HG02571 (cell line): Measurements from ENCODE around the gene TRIM43.
"Not testable (repeated sequence)": the region's sequence is repeated elsewhere in the genome, so short reads cannot be mapped to it uniquely, and the experiment has no call there.

Experiments used
- ATAC-seq: cut with Tn5 transposase; IDR thresholded peaks from one replicate; pipeline ENCODE4 v1.9.1; 2021; ENCODE audit warnings: mild to moderate bottlenecking, moderate library complexity; ENCODE audit not compliant: unreplicated experiment

The TRIM43 gene

DNA sequence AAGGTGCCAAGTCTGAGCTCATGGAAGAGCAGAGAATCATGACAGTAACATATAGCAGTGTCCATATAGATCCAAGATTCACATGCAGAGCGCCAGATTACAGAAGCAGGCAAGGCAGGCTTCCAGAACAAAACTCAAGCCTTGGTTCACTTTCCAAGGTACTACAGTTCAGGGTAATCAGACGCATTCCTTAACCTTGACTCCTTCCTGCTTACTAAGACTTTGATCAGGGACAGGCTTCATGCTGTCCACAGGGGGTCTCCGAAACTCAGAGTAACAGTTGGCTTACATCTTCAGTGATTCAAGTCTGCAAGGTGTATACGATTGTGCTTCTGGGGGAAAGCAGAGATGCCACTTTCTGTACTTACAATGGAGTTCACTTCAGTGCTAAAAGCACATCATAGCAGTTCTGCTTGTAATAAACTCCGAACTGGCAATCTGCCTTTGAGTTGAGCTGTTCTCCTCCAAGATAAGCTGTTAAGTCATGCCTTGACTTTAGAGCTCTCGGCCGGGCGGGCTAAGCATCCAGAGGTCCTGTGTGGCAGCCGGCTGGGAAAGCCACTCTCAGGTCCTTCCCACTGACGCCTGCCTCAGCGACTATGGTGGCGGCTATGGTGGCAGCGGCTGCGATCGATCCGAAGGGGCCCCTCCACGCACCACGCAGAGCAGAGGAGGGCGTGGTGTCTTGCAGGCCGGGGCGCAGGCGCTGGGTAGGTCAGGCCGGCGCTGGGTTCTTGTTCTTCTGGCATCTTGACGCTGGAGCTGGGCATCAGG lies 48.9 kb downstream of the TRIM43 start:
- not testable (repeated sequence) for ATAC-seq

DNA sequence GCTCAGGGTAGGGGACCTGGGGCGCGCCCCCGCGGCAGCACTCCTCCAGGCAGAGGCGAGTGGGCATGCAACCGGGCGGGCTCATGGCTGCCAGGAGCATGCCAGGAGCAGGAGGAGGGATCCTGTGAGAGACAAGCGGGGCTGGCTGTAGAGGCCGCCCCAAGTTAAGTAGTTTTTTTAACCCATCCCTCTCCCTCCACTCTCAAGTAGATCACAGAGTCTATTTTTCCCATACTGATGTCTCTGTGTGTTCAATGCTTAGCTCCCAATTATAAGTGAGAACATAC lies 49.4 kb downstream of the TRIM43 start:
- ATAC-seq = not testable (repeated sequence)

DNA sequence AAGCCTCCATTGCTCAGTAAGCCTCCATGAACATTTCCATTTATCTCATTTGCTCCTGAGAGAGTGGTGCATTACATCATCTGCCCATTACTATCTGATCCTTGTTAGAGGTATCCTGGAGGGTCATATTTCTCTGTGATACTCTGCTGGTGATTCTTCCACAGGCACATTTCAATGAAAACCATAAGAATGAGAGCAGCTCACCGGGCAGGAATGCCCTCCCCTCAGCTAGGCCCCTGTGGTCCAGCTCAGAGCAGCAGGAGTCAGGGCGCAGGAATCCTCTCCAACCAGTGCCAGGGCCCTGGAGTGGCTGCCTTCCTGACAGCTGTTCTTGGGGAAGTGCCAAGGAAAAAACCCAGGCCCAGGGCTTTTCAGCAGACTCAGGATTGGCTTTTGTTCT lies 50.0 kb downstream of the TRIM43 start:
- ATAC-seq = not testable (repeated sequence)

DNA sequence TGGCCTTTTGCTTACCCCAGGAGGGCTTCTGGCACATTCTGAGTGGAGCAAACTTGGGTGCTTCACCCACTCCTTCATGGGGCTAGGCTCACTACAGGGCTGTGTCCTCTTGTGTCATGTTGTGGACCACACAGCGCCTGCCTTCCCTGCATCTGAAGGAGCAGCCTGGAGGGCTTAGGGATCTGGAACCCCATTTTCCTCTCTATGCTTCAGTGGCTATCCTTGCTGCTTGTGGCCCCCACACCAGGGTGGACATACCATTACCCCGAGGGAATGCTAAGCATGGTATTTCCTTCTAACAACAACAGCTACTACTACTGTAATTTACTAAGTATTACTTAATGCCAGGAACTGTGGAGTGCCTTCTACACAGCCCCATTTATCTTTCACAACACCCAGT lies 50.6 kb downstream of the TRIM43 start:
- not testable (repeated sequence) for ATAC-seq

DNA sequence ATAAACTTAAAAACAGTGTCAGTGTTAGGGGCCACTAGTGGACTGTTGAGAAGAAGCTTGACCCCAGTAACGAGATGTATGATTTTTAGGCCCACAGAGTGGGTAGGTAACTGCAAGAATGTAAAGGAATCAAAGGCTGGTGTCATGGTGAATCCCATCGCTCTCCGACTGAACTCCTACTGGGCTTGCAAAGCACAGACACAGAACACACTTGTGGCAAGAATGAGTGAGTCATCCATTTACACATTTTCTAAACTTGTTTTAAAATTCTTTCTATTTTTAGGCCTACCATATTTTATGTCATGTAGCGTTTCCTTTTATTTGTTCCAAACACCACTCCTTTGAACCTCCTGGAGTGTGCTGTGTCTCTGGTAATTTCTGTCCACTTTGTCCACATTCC lies 51.1 kb downstream of the TRIM43 start:
- not testable (repeated sequence) for ATAC-seq

DNA sequence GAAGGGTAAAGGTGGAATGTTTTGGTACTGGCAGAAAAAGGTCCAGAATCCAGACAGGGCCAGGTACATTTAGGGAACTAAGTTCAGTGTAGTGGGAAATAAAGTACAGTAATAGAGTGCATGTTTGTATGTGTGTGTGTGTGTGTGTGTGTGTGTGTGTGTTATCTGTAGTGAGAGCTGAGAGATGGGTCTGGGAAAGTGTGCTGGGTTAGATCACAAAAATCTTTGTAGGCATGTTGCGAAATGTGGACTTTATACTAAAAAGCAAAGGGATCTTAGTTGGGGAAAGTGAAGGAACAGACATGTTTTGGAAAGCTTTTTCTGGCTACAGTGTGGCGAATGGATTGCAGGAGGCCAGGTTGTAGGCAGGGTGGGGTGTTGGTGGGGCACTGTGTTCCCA lies 53.5 kb downstream of the TRIM43 start:
- ATAC-seq = not testable (repeated sequence)

DNA sequence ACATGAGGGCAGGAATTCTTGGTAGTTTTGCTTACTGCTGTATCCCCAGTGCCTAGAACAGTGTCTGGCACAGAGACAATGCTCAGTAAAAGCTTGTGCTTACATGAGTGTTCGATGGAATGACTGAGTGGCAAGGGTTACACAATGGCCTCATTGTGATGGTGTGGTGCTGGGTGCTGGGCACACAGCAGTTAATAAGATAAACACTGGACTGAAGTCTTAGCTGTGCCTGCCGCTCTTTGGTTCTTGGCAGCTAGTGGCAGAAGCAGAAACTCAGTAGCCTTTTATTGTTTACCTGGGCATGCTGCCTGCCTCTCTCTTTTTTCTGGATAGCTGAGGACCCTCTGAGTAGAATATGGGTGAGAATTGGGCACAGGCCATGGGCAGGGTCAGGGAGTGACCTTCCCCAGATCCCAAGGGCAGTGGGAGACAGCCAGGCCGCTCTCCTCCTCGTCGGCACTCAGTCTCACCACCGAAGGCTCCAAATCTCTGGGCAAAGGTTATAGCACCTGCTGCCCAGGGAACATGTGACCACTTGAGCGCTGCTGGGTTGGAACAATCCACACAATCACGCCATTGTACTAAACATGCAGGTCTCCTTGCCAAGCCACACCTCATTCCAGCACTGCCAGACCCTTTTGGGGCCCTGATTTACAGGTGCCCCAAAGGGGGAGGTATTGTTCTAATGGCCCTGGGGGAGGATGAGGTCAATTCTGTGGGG lies 54.6 kb downstream of the TRIM43 start:
- not testable (repeated sequence) for ATAC-seq

DNA sequence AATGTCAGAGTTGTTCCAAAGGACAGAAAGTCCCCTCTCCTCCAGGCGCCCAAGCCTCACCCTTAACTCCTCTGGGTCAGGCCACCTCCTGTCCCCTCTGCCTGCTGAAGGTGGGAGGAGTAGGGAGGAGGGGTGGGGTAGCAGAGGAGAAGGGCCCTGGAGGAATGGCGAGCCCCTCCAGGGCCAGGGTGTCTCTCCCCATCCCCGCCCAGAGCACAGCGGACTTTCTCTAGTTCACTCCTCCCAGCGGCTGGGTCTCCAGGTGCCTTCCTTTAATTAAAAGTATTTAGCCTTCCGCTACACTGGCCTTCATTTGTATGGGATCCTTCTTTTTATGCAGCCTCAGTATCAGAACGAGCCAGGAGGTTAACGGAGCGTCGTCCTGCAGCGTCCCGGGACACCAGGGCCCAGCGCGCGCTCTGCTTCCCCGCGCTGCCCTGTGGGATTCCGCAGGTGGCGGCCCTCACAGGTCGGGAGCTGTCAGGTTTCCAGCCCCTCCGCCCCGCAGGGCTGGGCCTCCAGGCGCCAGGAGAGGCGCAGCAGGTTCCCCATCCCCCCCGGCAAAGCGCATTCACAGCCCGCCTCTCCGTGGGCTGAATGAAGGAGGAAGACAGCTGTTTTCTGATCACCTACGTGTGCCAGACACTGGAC lies 57.2 kb downstream of the TRIM43 start:
- not testable (repeated sequence) for ATAC-seq
